Measurements from ENCODE around the gene UTS2B.
A peak's percentile ranks its signal among the peaks of the same experiment; 100 is the strongest.

UTS2B gene

GRCh38 chr3:191372122-191372521 lies 41.8 kb upstream of the UTS2B start:
- no peak for DNase-seq (ENCODE audit: low read depth)
- TF ChIP-seq CTCF (conservative IDR thresholded peaks at IDR 0.05; ENCODE audit: low read length), result no peak

GRCh38 chr3:191369616-191370010 lies 39.3 kb upstream of the UTS2B start:
- H3K4me3 ChIP-seq (ENCODE audit: low read length), result no peak overlapping the region
- DNase-seq (ENCODE audit: low read depth), result peak; percentile 93
- TF ChIP-seq CTCF (conservative IDR thresholded peaks at IDR 0.05; ENCODE audit: low read length), result no peak

More at GRCh38 chr3:191372122-191372521, 41.8 kb upstream of the UTS2B start:
- H3K4me3 ChIP-seq (ENCODE audit: low read length), result no peak overlapping the region

- no peak overlapping the region for H3K4me3 ChIP-seq (ENCODE audit: low read length)
- no peak for TF ChIP-seq CTCF (conservative IDR thresholded peaks at IDR 0.05; ENCODE audit: low read length)
- no peak for DNase-seq (ENCODE audit: low read depth)
Measured at GRCh38 chr3:191368755-191369615, 38.7 kb upstream of the UTS2B start.

- DNase-seq (ENCODE audit: low read depth), result no peak
- no peak overlapping the region for H3K4me3 ChIP-seq (ENCODE audit: low read length)
- no peak for TF ChIP-seq CTCF (conservative IDR thresholded peaks at IDR 0.05; ENCODE audit: low read length)
Measured at GRCh38 chr3:191366675-191367074, 36.3 kb upstream of the UTS2B start.

GRCh38 chr3:191363221-191363620 lies 32.9 kb upstream of the UTS2B start:
- no peak for TF ChIP-seq CTCF (conservative IDR thresholded peaks at IDR 0.05; ENCODE audit: low read length)
- no peak for DNase-seq (ENCODE audit: low read depth)
- no peak overlapping the region for H3K4me3 ChIP-seq (ENCODE audit: low read length)

- DNase-seq (ENCODE audit: low read depth), result no peak
- no peak for TF ChIP-seq CTCF (conservative IDR thresholded peaks at IDR 0.05; ENCODE audit: low read length)
- no peak overlapping the region for H3K4me3 ChIP-seq (ENCODE audit: low read length)
Measured at GRCh38 chr3:191362524-191363090, 32.3 kb upstream of the UTS2B start.

- TF ChIP-seq CTCF (conservative IDR thresholded peaks at IDR 0.05; ENCODE audit: low read length), result no peak
- no peak overlapping the region for H3K4me3 ChIP-seq (ENCODE audit: low read length)
- DNase-seq (ENCODE audit: low read depth), result no peak
Measured at GRCh38 chr3:191362037-191362436, 31.7 kb upstream of the UTS2B start.

All from AG10803 (cell line).